Peyer's patch (tissue), 4 donors: ENCODE data around the gene GSTT4.

Source experiments
- POLR2A ChIP-seq, 2 donors: fragments of 450-650 bp; IDR thresholded peaks; one replicate each; pipeline ENCODE4 v1.5.1; 2017; ENCODE audit warnings: antibody characterized with exemption in 2 of 2, mild to moderate bottlenecking in 2 of 2, moderate library complexity in 2 of 2
- TF ChIP-seq, protein P1 (sequence below), 6 experiments: fragments of 450-650 bp in 4 of 6; fragments of 200-600 bp in 2 of 6; sonication (generic) in 1 of 6; IDR thresholded peaks; one replicate each; pipeline ENCODE4 v1.5.1; 2017 to 2019; ENCODE audit warnings: antibody characterized with exemption in 6 of 6, mild to moderate bottlenecking in 3 of 6, moderate library complexity in 1 of 6

GRCh38 chr22:24021304-24021703, 16.1 kb upstream of the GSTT4 start:
- TF ChIP-seq, protein P1, sequence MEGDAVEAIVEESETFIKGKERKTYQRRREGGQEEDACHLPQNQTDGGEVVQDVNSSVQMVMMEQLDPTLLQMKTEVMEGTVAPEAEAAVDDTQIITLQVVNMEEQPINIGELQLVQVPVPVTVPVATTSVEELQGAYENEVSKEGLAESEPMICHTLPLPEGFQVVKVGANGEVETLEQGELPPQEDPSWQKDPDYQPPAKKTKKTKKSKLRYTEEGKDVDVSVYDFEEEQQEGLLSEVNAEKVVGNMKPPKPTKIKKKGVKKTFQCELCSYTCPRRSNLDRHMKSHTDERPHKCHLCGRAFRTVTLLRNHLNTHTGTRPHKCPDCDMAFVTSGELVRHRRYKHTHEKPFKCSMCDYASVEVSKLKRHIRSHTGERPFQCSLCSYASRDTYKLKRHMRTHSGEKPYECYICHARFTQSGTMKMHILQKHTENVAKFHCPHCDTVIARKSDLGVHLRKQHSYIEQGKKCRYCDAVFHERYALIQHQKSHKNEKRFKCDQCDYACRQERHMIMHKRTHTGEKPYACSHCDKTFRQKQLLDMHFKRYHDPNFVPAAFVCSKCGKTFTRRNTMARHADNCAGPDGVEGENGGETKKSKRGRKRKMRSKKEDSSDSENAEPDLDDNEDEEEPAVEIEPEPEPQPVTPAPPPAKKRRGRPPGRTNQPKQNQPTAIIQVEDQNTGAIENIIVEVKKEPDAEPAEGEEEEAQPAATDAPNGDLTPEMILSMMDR (IDR thresholded peaks at IDR 0.05), result no peak
- no peak for TF ChIP-seq POLR2A (IDR thresholded peaks at IDR 0.05)
